Loucy (cell line): Measurements from ENCODE around the gene RGS6.
A peak's percentile ranks its signal among the peaks of the same experiment; 100 is the strongest.
"Not testable (repeated sequence)": the region's sequence is repeated elsewhere in the genome, so short reads cannot be mapped to it uniquely, and the experiment has no call there.

Experiments used
- H2AFZ ChIP-seq: fragments of 200-600 bp; sonication (generic); 2 replicates; pipeline ENCODE4 v1.6.0; 2016; ENCODE audit warnings: antibody characterized with exemption, mild to moderate bottlenecking, low read length, moderate library complexity
- H3F3A ChIP-seq: fragments of 200-600 bp; 2 replicates; pipeline ENCODE4 v1.6.0; 2016; ENCODE audit warnings: antibody characterized with exemption, low read depth, mild to moderate bottlenecking
- H3K27me3 ChIP-seq: fragments of 200-600 bp; sonication (generic); 2 replicates; pipeline ENCODE4 v1.6.1; 2014; ENCODE audit warnings: low read length, mild to moderate bottlenecking; ENCODE audit not compliant: insufficient read depth, poor library complexity, severe bottlenecking
- H3K36me3 ChIP-seq: fragments of 200-600 bp; sonication (generic); 2 replicates; pipeline ENCODE4 v1.6.1; 2016; ENCODE audit warnings: low read length; ENCODE audit not compliant: insufficient read depth
- H3K4me1 ChIP-seq: fragments of 200-600 bp; sonication (generic); 2 replicates; pipeline ENCODE4 v1.5.1; 2014; ENCODE audit warnings: low read length, mild to moderate bottlenecking; ENCODE audit not compliant: insufficient read depth, poor library complexity, severe bottlenecking
- H3K4me2 ChIP-seq: fragments of 200-600 bp; sonication (generic); 2 replicates; pipeline ENCODE4 v1.6.0; 2014; ENCODE audit warnings: antibody characterized with exemption, low read length, low read depth, mild to moderate bottlenecking; ENCODE audit not compliant: poor library complexity, severe bottlenecking
- H3K4me3 ChIP-seq: fragments of 200-600 bp; sonication (generic); 2 replicates; pipeline ENCODE4 v1.5.1; 2014; ENCODE audit warnings: low read length, mild to moderate bottlenecking, mixed read lengths; ENCODE audit not compliant: poor library complexity, severe bottlenecking
- H3K79me2 ChIP-seq: fragments of 200-600 bp; sonication (generic); 2 replicates; pipeline ENCODE4 v1.6.1; 2014; ENCODE audit warnings: low read length; ENCODE audit not compliant: insufficient read depth
- H3K9ac ChIP-seq: fragments of 200-600 bp; sonication (generic); 2 replicates; pipeline ENCODE4 v1.6.0; 2014; ENCODE audit warnings: mild to moderate bottlenecking, low read depth, low read length, moderate library complexity; ENCODE audit not compliant: poor library complexity, severe bottlenecking
- H3K9me2 ChIP-seq: fragments of 200-600 bp; sonication (generic); replicated peaks from 2 replicates; pipeline ENCODE4 v1.6.1; 2016; ENCODE audit warnings: low read depth, low read length, mixed read lengths
- H3K9me3 ChIP-seq: fragments of 200-600 bp; sonication (generic); 2 replicates; pipeline ENCODE4 v1.6.1; 2014; ENCODE audit warnings: mild to moderate bottlenecking, antibody characterized with exemption, low read length, low read depth; ENCODE audit not compliant: insufficient read depth
- H4K20me1 ChIP-seq: fragments of 200-600 bp; sonication (generic); 2 replicates; pipeline ENCODE4 v1.6.0; 2014; ENCODE audit warnings: antibody characterized with exemption, low read length, mild to moderate bottlenecking; ENCODE audit not compliant: insufficient read depth, poor library complexity, severe bottlenecking
- EZH2phosphoT487 ChIP-seq: fragments of 200-600 bp; IDR thresholded peaks from 2 replicates; pipeline ENCODE4 v1.6.1; 2018; ENCODE audit warnings: antibody characterized with exemption, mild to moderate bottlenecking, moderate library complexity, borderline replicate concordance
- TF ChIP-seq, protein P1 (sequence below): fragments of 200-600 bp; sonication (generic); conservative IDR thresholded peaks from 2 replicates; pipeline ENCODE4 v1.5.1; 2014; ENCODE audit warnings: mild to moderate bottlenecking, antibody characterized with exemption, low read length

The RGS6 gene

DNA sequence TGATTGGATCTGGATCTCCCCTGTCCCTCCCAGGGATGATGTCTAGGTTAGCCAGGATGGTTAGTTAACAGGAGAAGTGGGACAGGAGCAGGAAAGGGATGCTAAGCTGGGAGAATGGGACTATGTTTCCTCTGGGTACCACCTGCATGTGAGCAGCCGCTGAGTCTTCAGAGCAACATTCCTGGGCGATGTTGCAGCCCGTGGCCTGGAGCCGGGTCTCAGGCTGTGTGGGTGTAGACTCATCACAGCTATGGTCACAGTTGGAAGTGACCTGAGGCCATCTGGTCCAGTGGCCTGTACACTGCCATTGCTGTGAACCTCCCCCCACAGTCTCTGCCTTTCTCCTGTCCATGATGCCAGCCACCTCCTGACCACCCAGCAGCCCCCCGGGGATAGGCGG is 539.1 kb downstream of the RGS6 start:
- Histone ChIP-seq H3K27me3 (no peaks in the 10 kb centered on the region), H3K9ac (no peak overlapping the region), H2AFZ (no peak overlapping the region), H3F3A (no peaks in the 10 kb centered on the region), H3K9me2 (no peaks in the 10 kb centered on the region), H3K4me1 (peaks cover 6% of the 10 kb centered on the region), H3K36me3 (no peaks in the 10 kb centered on the region), H3K79me2 (no peaks in the 10 kb centered on the region), H3K9me3 (peaks cover 3% of the 10 kb centered on the region; the same call in 1 of the 2 replicates), H4K20me1 (no peaks in the 10 kb centered on the region), H3K4me2 (no peak overlapping the region), H3K4me3 (no peak overlapping the region)
- TF ChIP-seq EZH2phosphoT487 = no peak
- TF ChIP-seq, protein P1, sequence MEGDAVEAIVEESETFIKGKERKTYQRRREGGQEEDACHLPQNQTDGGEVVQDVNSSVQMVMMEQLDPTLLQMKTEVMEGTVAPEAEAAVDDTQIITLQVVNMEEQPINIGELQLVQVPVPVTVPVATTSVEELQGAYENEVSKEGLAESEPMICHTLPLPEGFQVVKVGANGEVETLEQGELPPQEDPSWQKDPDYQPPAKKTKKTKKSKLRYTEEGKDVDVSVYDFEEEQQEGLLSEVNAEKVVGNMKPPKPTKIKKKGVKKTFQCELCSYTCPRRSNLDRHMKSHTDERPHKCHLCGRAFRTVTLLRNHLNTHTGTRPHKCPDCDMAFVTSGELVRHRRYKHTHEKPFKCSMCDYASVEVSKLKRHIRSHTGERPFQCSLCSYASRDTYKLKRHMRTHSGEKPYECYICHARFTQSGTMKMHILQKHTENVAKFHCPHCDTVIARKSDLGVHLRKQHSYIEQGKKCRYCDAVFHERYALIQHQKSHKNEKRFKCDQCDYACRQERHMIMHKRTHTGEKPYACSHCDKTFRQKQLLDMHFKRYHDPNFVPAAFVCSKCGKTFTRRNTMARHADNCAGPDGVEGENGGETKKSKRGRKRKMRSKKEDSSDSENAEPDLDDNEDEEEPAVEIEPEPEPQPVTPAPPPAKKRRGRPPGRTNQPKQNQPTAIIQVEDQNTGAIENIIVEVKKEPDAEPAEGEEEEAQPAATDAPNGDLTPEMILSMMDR = no peak

DNA sequence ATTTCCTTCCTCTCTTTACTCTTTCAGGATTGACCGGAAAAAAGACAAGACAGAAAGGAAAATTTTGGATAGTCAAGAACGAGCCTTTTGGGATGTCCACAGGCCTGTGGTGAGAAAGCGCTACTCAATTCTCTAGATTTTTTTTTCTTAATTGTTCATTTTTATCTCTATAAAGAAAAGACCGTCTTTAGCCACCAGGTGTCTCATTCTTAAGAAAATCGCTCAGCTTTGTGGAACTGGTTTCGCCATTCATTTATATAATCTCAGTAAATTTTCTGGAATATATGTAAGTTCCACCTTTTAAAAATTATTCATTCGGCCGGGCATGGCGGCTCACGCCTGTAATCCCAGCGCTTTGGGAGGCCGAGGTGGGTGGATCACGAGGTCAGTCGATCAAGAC is 540.6 kb downstream of the RGS6 start:
- peaks cover 20% of the 10 kb centered on the region for H3K4me1 ChIP-seq
- H4K20me1 ChIP-seq = no peaks in the 10 kb centered on the region
- no peaks in the 10 kb centered on the region for H3K36me3 ChIP-seq
- no peaks in the 10 kb centered on the region for H3K9me2 ChIP-seq
- H3K9ac ChIP-seq = no peak overlapping the region
- no peaks in the 10 kb centered on the region for H3K27me3 ChIP-seq
- no peaks in the 10 kb centered on the region for H3F3A ChIP-seq
- H3K4me3 ChIP-seq = no peak overlapping the region
- TF ChIP-seq, protein P1 = peak; percentile 55
- no peak for TF ChIP-seq EZH2phosphoT487
- no peaks in the 10 kb centered on the region for H3K79me2 ChIP-seq
- no peak overlapping the region for H2AFZ ChIP-seq
- no peak overlapping the region for H3K4me2 ChIP-seq
- no peaks in the 10 kb centered on the region for H3K9me3 ChIP-seq

- Histone ChIP-seq H3K4me2 (peak overlapping the region; percentile 58), H3K9me3 (no peaks in the 10 kb centered on the region)
Measured at GRCh38 chr14:72476657-72477499, 544.6 kb downstream of the RGS6 start.

DNA sequence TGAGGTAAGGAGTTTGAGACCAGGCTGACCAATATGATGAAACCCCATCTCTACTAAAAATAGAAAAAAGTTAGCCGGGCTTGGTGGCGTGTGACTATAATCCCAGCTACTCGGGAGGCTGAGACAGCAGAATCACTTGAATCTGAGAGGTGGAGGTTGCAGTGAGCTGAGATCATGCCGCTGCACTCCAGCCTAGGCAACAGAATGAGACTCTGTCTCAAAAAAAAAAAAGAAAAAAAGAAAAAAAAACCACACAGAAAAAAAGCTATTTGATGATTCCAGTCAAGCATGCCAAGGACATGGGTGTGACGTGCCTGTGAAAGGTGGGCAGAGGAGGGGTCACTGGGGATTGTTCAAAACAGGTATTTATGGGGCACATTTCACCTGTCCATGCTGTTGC is 545.3 kb downstream of the RGS6 start:
- H3K27me3 ChIP-seq, H3K9me2 ChIP-seq, H3F3A ChIP-seq, H4K20me1 ChIP-seq, H2AFZ ChIP-seq, H3K9me3 ChIP-seq, H3K36me3 ChIP-seq, H3K4me3 ChIP-seq, H3K79me2 ChIP-seq, H3K9ac ChIP-seq: not testable (repeated sequence)
- Histone ChIP-seq H3K4me2 (peak overlapping the region; percentile 58), H3K4me1 (peaks cover 52% of the 10 kb centered on the region)

More at GRCh38 chr14:72476657-72477499, 544.6 kb downstream of the RGS6 start:
- H2AFZ ChIP-seq = no peak overlapping the region
- no peaks in the 10 kb centered on the region for H3F3A ChIP-seq
- peak overlapping the region; percentile 35 for H3K4me3 ChIP-seq
- no peaks in the 10 kb centered on the region for H3K27me3 ChIP-seq
- no peaks in the 10 kb centered on the region for H3K36me3 ChIP-seq
- H4K20me1 ChIP-seq = no peaks in the 10 kb centered on the region
- H3K4me1 ChIP-seq = peaks cover 52% of the 10 kb centered on the region
- no peak for TF ChIP-seq EZH2phosphoT487
- TF ChIP-seq, protein P1 = no peak
- H3K9ac ChIP-seq = peak overlapping the region; percentile 13
- no peaks in the 10 kb centered on the region for H3K9me2 ChIP-seq
- H3K79me2 ChIP-seq = no peaks in the 10 kb centered on the region
